ENCODE results near the gene IMMP2L.

Gene IMMP2L

GRCh38 chr7:111162692-111163091, 399.6 kb downstream of the IMMP2L start:
- no peak for DNase-seq (ENCODE audit: low read depth, low spot score)

GRCh38 chr7:111160297-111160696, 402.0 kb downstream of the IMMP2L start:
- DNase-seq (ENCODE audit: low read depth, low spot score) = no peak

DNA sequence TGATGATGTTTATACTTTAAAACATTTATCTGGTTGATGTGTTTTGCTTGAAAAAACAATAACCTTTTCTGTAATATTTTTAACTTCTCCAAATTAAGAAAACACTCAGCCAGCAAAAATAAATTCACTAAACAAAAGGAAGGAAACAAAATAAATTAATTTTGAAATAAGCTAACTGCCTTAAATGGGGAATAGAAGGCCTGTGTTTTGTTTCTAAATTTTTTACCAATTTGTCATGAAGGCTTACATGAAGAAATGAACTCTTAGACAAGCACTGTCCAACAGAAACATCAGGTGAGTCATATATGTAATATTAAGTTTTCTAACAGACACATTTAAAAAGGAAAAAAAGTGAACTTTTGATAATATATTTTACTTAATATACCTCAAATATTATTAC, 402.9 kb downstream of the IMMP2L start:
- no peak for DNase-seq (ENCODE audit: low read depth, low spot score)

- no peak for DNase-seq (ENCODE audit: low read depth, low spot score)
These were observed 411.6 kb downstream of the IMMP2L start for GRCh38 chr7:111150709-111151108.

GRCh38 chr7:111147708-111148533, 414.4 kb downstream of the IMMP2L start:
- no peak for DNase-seq (ENCODE audit: low read depth, low spot score)

DNA sequence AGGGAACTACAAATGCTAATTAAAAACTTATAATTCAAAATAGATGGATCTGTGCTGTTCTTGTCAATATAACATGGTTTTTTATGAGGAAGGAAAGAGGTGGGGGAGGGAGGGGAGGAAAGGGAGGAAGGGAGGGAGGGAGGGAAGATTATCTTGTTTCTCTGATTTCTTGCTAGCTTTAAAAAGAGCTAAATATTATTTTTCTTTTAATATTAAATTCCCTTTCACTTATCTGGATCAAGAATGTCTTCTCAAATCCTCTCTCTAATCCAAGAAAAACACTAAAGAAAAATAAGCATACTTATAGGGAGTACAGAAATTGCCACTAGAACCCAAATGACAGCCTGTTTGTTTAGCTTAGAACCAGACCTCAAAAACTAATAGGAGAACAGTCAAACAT, 416.2 kb downstream of the IMMP2L start:
- no peak for DNase-seq (ENCODE audit: low read depth, low spot score)

DNA sequence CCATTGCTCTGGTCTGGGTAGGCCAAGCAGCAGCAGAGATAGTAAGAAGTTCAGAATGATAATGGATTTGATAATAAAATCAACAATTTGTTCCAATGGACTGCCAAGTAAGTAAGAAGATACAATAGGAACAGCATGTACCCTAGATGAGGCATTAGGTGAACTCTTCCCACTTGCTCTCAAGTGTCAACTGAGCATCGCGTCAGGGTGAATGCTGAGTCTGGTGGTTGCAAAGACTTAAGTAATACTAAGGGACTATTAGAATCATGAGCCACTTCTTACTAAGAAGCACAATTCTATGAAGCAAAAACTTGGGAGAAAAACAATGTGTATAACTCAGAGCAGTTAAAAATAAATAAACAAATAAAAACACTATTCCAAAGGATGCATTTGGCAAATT, 416.8 kb downstream of the IMMP2L start:
- DNase-seq (ENCODE audit: low read depth, low spot score) = no peak

DNA sequence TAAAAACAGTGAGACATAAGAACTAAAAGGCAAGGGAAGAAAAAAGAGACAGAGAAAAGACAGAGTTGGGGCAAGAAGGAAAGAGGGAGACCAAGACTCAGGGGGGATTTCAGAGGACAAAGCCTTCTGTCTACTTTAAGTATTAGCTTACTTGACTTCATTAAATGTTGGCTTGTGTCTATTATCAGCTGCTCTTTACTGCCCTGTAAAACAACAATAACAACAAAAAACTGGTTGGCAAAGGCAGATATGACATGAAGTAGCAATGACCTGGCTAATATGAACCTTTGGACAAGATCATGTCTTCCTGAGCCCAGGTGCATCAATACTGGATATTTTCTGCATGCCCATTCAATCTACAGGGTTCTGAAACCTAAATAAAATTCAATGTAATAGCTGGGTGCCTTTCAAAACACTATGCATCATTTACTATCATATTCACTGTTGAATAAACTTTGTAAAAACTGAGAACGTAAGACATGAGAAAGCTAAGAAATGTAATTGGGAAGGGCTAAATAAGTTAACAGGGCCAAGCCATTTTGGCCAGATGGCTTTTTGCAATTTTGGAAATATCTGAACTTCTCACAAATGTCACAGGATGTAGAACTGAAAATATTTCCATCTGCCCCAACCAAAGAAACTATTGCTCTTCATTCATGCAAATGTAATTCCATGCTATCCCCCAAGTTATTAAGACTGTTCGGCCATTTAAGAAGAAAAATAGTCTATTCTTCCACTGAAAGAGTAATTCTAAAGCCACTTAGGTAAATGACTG, 422.0 kb downstream of the IMMP2L start:
- DNase-seq (ENCODE audit: low read depth, low spot score) = no peak

DNA sequence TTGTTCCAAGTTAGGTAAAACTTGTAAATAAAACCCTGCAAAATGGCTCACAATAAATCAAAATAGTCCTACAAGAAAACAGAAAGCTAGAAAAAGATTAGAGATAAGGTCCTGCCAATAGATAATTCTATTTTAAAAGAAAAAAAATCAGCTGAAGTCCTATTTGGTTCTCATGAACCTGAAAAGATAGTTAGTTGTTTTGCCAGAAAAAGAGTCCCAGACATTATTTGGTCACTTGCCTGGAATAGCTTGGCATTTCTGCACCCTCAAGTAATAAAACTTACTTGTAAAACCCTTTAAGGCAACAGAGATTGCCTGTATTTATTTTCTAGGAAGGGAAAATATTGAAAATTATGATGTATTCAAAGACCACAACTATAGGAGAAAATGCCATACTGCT, 423.7 kb downstream of the IMMP2L start:
- no peak for DNase-seq (ENCODE audit: low read depth, low spot score)

DNA sequence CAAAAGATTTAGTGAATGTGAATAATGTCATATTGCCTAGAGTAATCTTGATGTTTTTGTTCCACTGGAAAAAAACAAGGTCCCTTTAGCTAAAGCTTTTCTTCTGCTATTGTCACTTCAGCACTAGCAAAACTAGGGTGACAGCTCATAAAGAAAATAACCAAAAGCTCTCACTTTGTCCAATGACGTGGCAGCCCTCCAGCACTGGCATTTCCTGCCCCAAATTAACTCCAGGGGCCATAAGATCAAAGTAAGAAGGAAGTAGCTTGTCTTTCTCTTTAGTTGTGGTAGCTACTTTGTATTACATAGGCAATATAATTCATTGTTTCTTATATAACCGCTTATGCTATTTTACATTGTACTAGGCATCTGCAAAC, 424.1 kb downstream of the IMMP2L start:
- no peak for DNase-seq (ENCODE audit: low read depth, low spot score)

DNA sequence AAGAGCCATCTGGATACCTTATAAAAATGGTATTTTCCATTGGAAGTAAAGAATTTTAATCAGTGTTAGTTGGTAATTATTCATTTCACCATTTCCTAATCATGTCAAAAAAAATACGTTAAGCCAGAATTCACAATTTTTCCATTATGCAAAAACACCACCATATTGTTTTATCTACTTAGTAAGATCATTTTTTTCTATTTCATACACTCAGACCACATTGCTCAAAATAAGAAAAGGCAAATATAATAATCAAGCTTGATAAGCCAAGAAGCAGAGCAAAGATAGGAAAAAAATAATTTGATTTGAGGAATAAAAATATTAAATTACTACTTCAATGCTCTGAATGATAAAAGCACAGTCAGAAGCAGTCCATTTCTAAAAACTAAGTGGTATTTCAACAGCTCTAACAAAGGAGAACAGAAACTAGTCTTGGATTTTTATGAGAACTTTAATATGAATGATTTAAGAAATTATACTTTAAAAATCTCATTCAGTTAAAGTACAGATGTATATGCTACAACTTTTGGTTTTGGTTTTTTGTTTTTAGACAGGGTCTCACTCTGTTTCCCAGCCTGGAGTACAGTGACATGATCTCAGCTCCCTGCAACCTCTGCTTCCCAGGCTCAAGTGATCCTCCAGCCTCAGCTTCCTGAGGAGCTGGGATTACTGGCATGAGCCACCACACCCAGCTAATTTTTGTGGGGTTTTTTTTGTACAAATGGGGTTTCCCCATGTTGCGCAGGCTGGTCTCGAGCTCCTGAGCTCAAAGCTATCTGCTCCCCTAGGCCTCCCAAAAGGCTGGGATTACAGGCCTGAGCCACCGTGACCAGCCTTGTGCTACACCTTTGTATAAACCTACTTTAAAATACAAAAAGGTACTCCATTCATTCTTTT, 424.7 kb downstream of the IMMP2L start:
- no peak for DNase-seq (ENCODE audit: low read depth, low spot score)

GRCh38 chr7:111132833-111133232, 429.5 kb downstream of the IMMP2L start:
- DNase-seq (ENCODE audit: low read depth, low spot score) = no peak

- no peak for DNase-seq (ENCODE audit: low read depth, low spot score)
These were observed 432.9 kb downstream of the IMMP2L start for GRCh38 chr7:111129435-111129834.

DNA sequence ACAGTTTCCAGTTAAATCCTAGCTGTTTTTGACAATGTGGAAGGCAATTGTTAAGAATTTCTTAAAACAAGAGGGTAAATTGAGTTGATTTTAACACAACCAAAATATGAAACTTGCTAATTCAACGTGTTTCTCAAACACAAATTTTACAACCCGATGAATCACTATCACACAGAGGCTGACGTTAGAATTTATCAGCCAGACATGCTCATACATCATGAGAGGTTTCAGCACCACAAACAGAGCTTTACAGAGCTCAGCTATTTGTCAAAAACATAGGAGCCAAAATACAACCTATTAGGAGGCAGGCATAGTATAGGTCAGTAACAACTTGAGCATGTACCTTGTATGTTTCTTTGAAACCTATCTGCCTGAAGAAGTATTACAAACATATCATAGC, 435.3 kb downstream of the IMMP2L start:
- DNase-seq (ENCODE audit: low read depth, low spot score) = no peak

DNA sequence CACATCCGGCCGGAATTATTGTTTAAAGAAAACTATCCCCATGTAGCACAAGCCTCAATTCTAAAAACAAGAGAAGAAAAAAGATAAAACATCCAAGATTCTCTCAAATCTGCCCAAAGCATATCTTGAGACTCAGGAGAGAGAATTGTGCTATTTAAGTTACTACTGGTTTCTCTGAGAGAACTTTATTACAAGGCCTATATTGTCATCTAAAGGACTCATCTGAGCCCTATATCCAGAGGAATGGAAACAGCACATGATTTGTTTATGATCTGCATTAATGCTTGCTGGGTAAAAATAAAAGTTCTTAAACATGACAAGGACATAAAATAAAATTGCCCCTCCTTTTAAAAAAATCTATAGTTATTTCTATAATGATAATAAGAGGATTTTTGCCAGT, 446.3 kb downstream of the IMMP2L start:
- DNase-seq (ENCODE audit: low read depth, low spot score) = no peak

GRCh38 chr7:111113263-111114017, 448.9 kb downstream of the IMMP2L start:
- no peak for DNase-seq (ENCODE audit: low read depth, low spot score)

- DNase-seq (ENCODE audit: low read depth, low spot score) = no peak
These were observed 449.9 kb downstream of the IMMP2L start for GRCh38 chr7:111112439-111112838.

GRCh38 chr7:111108496-111108895, 453.8 kb downstream of the IMMP2L start:
- DNase-seq (ENCODE audit: low read depth, low spot score) = no peak

DNA sequence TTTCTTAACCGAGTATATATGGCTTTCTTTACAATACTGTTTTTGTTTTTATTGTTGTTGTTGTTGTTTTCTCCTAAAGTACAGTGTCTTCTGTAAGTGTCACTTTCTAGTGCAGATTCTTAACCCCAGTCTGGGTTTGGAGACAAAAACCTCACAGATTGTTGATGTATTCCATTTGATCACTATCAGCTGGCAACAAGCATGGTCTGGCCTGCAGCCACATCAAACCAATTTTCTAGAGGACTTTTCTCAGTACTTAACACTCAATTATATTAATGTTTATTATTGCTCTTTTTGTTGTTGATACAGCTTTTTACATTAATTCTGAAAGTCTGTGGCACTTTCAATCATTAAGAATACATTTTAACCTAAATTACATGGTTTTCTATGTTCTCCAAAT, 454.3 kb downstream of the IMMP2L start:
- DNase-seq (ENCODE audit: low read depth, low spot score) = no peak

GRCh38 chr7:111107579-111107978, 454.7 kb downstream of the IMMP2L start:
- DNase-seq (ENCODE audit: low read depth, low spot score) = no peak

- DNase-seq (ENCODE audit: low read depth, low spot score) = no peak
These were observed 457.0 kb downstream of the IMMP2L start for GRCh38 chr7:111105269-111105668.

Measured in smooth muscle cell of the brain vasculature (primary cell).